ENCODE data around the gene AGBL1. TPM values are rescaled to one million over a fixed set of nuclear protein-coding genes. Genes with fewer than 3 reads are reported as not detected.

AGBL1 gene
- total and polyA plus RNA-seq, 2 donors (not counting 3 experiments of a cell fraction or from before 2014, with no cell fraction given) = not detected

DNA sequence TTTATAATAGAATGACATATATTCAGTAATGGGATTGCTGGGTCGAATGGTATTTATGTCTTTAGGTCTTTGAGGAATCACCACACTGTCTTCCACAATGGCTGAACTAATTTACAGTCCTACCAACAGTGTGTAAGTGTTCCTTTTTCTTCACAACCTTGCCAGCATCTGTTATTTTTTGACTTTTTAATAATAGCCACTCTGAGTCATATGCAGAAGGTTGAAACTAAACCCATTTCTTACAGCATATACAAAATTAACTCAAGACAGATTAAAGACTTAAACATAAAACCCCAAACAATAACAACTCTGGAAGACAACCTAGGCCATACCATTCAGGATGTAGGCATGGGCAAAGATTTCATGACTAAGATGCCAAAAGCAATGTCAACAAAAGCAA, 671.4 kb downstream of the AGBL1 start:
- H4K20me1 ChIP-seq (replicated peaks; ENCODE audit: control insufficient read depth, extremely low read depth, insufficient read depth, low read length) = no peaks in the 10 kb centered on the region
- ChIA-PET POLR2A (no interaction called here), CTCF (no interaction called here)
- H3K9ac ChIP-seq (replicated peaks; ENCODE audit: extremely low read depth, insufficient read depth, low read length) = no peak overlapping the region
- H3K27me3 ChIP-seq (ENCODE audit: control insufficient read depth in 2 of 2, insufficient read depth in 2 of 2, low read length in 2 of 2) = no peaks in the 10 kb centered on the region
- no peaks in the 10 kb centered on the region for H3K4me1 ChIP-seq (ENCODE audit: control insufficient read depth, extremely low read depth, insufficient read depth, low read length)
- no peaks in the 10 kb centered on the region for H3K79me2 ChIP-seq (ENCODE audit: control insufficient read depth, insufficient read depth, low read length)
- H3K4me2 ChIP-seq (ENCODE audit: insufficient read depth, low read length) = no peak overlapping the region
- intact Hi-C loops (cut with micrococcal nuclease) = no loop called here
- peaks cover 2% of the 10 kb centered on the region for H3K9me3 ChIP-seq (replicated peaks; ENCODE audit: control insufficient read depth, insufficient read depth, low read length)
- no peak overlapping the region for H2AFZ ChIP-seq (ENCODE audit: low read depth, low read length)
- BruUV-seq (replicated peaks) = no TSS peak
- TF ChIP-seq, protein P1, sequence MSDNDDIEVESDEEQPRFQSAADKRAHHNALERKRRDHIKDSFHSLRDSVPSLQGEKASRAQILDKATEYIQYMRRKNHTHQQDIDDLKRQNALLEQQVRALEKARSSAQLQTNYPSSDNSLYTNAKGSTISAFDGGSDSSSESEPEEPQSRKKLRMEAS (IDR thresholded peaks at IDR 0.05; ENCODE audit: insufficient read depth, insufficient read length) = no peak
- TF ChIP-seq POLR2A (IDR thresholded peaks at IDR 0.05; ENCODE audit: low read depth, low read length) (no peak), EZH2 (IDR thresholded peaks at IDR 0.05; ENCODE audit: borderline replicate concordance, low read depth, low read length, severe bottlenecking) (no peak)
- TF ChIP-seq, protein P2, sequence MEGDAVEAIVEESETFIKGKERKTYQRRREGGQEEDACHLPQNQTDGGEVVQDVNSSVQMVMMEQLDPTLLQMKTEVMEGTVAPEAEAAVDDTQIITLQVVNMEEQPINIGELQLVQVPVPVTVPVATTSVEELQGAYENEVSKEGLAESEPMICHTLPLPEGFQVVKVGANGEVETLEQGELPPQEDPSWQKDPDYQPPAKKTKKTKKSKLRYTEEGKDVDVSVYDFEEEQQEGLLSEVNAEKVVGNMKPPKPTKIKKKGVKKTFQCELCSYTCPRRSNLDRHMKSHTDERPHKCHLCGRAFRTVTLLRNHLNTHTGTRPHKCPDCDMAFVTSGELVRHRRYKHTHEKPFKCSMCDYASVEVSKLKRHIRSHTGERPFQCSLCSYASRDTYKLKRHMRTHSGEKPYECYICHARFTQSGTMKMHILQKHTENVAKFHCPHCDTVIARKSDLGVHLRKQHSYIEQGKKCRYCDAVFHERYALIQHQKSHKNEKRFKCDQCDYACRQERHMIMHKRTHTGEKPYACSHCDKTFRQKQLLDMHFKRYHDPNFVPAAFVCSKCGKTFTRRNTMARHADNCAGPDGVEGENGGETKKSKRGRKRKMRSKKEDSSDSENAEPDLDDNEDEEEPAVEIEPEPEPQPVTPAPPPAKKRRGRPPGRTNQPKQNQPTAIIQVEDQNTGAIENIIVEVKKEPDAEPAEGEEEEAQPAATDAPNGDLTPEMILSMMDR (IDR thresholded peaks at IDR 0.05; ENCODE audit: extremely low read depth in 1 of 2, insufficient read depth in 1 of 2, low read depth in 1 of 2, low read length in 2 of 2) = no peak
- no peaks in the 10 kb centered on the region for H3K9me1 ChIP-seq (replicated peaks; ENCODE audit: control insufficient read depth, extremely low read depth, insufficient read depth, low read length)
- dilution Hi-C loops (cut with MboI; ENCODE audit: extremely low pct_ligation_motif_present, low sequenced_read_pairs) = no loop called here
- FAIRE-seq = no peak
- H3K36me3 ChIP-seq (ENCODE audit: control insufficient read depth in 2 of 2, extremely low read depth in 1 of 2, insufficient read depth in 2 of 2, low read length in 2 of 2) = no peaks in the 10 kb centered on the region
- no peak for DNase-seq (ENCODE audit: low read depth, low spot score)
- H3K27ac ChIP-seq (ENCODE audit: insufficient read depth, low read depth, low read length) = no peak overlapping the region
- no peak overlapping the region for H3K4me3 ChIP-seq (replicated peaks in 1 of 3; ENCODE audit: insufficient read depth in 1 of 3, low read depth in 1 of 3, low read length in 3 of 3)

DNA sequence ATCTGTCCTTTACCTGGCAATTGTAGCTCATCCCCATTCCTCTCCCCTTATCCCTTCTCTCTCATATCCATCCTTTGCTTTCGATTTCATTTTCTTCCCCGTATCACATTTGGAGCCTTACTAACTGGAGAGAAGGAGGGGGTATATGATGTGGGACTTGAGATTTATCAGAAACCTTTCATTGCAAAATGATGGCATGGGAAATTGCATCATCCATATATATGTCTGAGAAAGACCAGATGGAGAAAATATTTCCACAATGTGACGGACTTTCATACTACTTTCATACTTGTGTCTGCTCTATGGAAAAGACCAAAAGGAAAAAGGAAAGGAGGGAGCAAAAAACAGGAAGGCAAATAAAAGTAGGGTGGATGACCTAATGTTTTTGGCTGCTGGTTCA, 675.2 kb downstream of the AGBL1 start:
- Histone ChIP-seq H4K20me1 (replicated peaks; ENCODE audit: control insufficient read depth, extremely low read depth, insufficient read depth, low read length) (no peaks in the 10 kb centered on the region), H3K4me1 (ENCODE audit: control insufficient read depth, extremely low read depth, insufficient read depth, low read length) (no peaks in the 10 kb centered on the region), H3K9me3 (replicated peaks; ENCODE audit: control insufficient read depth, insufficient read depth, low read length) (peaks cover 2% of the 10 kb centered on the region), H3K27ac (ENCODE audit: insufficient read depth, low read depth, low read length) (no peak overlapping the region), H3K27me3 (ENCODE audit: control insufficient read depth in 2 of 2, insufficient read depth in 2 of 2, low read length in 2 of 2) (no peaks in the 10 kb centered on the region), H3K4me3 (replicated peaks in 1 of 3; ENCODE audit: insufficient read depth in 1 of 3, low read depth in 1 of 3, low read length in 3 of 3) (no peak overlapping the region), H2AFZ (ENCODE audit: low read depth, low read length) (no peak overlapping the region), H3K9me1 (replicated peaks; ENCODE audit: control insufficient read depth, extremely low read depth, insufficient read depth, low read length) (no peaks in the 10 kb centered on the region), H3K4me2 (ENCODE audit: insufficient read depth, low read length) (no peak overlapping the region), H3K36me3 (ENCODE audit: control insufficient read depth in 2 of 2, extremely low read depth in 1 of 2, insufficient read depth in 2 of 2, low read length in 2 of 2) (no peaks in the 10 kb centered on the region), H3K79me2 (ENCODE audit: control insufficient read depth, insufficient read depth, low read length) (no peaks in the 10 kb centered on the region), H3K9ac (replicated peaks; ENCODE audit: extremely low read depth, insufficient read depth, low read length) (no peak overlapping the region)
- no TSS peak for BruUV-seq (replicated peaks)
- ChIA-PET CTCF (no interaction called here), POLR2A (no interaction called here)
- dilution Hi-C loops (cut with MboI; ENCODE audit: extremely low pct_ligation_motif_present, low sequenced_read_pairs) = no loop called here
- FAIRE-seq (no peak), DNase-seq (ENCODE audit: low read depth, low spot score) (no peak)
- TF ChIP-seq MYC (IDR thresholded peaks at IDR 0.05; ENCODE audit: low read depth, low read length) = no peak
- TF ChIP-seq, protein P2 (IDR thresholded peaks at IDR 0.05; ENCODE audit: extremely low read depth in 1 of 2, insufficient read depth in 1 of 2, low read depth in 1 of 2, low read length in 2 of 2) = no peak
- TF ChIP-seq JUN (IDR thresholded peaks at IDR 0.05; ENCODE audit: borderline replicate concordance, insufficient read depth, insufficient read length, low read depth) = no peak
- TF ChIP-seq POLR2A (IDR thresholded peaks at IDR 0.05; ENCODE audit: low read depth, low read length) = no peak
- TF ChIP-seq FOS (IDR thresholded peaks at IDR 0.05; ENCODE audit: borderline replicate concordance, insufficient read depth, low read length) = no peak
- TF ChIP-seq GATA2 (IDR thresholded peaks at IDR 0.05; ENCODE audit: insufficient read depth, insufficient read length, low read depth, low read length) = no peak
- TF ChIP-seq, protein P1 (IDR thresholded peaks at IDR 0.05; ENCODE audit: insufficient read depth, insufficient read length) = no peak
- intact Hi-C loops (cut with micrococcal nuclease) = no loop called here

All from endothelial cell of umbilical vein (primary cell).